NCI-H2196 treated with DMSO at 0.1 percent for 48 hours (cell line): Measurements from ENCODE around the gene WDR5B.
A peak's percentile ranks its signal among the peaks of the same experiment; 100 is the strongest.

Experiments
- DNase-seq: peaks from one replicate; lab custom pipeline; 2025; ENCODE audit not compliant: unreplicated experiment; lab: John Stamatoyannopoulos, UW

WDR5B gene

DNA sequence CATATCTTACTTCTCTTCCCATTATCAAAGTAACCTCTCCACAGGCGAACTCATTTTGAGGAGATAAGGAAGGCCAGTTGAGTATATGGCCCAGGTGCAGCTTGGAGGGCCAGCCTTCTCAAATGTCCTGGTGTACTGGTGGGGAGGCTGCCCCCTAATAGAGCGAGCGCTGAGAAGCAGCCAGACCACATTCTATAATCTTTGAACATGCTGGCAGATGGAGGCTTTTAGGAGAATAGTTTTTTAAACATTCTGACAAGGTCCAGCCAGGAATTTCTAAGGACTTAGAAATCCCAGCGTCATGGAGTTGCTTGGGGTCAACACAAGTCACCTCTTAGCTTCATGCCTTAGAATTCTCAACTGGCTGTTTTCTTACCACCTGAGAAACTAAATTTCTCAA, 5.8 kb downstream of the WDR5B start:
- no peak for DNase-seq

DNA sequence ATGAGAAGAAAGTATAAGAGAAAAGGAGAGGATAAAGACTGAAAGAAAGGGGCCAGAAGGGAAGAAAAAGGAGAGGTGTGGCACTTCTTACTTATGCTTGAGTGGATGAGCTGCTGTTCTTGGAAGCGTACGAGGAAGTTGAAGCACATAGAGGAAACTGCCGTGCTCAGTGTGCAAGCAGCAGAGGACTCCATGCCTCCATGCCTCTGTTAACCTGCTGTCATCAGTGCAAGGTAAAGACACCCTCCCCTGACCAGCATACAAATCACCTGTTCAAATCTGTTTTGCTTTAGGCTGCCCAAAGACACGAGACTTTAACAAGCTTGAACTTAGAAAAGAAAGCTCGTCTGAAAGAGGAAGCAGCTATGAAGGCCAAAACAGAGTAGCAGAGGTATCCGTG, 6.4 kb downstream of the WDR5B start:
- DNase-seq: no peak

DNA sequence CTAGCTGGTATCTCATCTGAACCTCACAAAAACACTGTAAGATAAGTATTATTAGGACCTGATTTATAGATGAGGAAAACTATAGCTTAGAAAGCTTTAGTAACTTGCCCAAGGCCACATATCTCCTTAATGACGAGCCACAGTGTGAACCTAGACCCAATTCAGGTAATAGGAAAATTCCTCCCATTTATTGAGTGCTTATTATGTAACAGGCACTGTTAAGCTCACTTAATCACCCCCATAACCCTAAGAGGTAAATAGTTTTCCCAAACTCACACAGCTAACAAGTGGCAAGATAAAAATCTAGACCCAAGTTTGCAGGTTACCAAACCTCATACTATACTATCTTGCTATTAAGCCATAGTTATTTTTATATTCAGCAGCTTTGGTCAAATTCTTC, 7.9 kb downstream of the WDR5B start:
- no peak for DNase-seq

DNA sequence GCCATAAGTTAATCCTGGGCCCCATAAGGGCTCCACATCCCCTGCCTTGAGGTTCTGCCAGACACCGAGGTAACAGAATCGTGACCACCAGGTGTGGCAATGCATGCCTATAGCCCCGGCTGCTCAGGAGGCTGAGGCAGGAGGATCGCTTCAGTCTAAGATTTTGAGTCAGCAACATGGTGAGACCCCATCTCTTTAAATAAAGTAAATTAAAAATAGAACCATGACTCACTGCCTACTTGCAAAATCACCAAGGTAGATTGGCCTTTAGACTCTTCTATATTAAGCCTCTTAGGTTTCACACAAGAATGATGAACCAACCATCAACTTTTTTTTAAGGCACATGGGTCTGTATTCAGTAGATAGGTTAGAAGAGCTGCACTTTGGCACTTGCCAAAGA, 9.7 kb downstream of the WDR5B start:
- no peak for DNase-seq

DNA sequence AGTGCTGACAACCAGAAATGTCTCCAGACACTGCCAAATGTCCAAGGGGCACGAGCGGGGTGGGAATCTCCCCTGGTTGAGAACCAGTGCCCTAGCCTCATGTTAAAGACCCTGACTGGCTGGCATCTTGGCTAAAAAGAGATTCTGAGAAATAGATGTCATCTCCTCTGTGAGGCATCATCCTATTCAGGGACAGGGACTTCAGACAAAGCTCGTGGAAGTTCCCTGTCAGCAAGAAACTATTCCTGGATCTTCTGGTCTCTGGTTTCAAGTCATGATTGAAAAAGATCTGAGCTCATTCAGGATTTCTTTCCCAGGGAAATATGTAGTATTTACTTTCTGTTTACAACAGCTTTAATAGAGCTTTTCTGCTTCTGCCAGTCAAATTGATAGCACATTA, 10.8 kb downstream of the WDR5B start:
- no peak for DNase-seq

DNA sequence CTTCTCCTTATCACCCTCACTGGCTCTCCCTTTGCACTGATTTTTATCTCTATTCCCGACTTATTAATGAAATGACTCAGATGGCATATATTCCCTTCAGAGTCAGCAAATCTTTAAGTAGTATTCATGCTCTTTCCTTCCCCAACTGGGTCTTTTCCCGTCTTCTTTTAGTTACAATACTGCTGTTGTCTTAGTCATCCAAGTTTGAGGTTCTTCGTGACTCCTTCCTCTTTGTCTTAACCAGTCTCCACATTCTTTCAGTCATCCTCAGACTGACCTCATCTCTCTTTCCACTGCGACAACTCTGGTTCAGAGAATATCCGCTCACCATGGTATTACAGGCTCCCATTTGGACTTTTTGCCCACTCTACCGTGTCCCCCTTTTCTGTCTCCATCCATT, 12.4 kb downstream of the WDR5B start:
- no peak for DNase-seq

DNA sequence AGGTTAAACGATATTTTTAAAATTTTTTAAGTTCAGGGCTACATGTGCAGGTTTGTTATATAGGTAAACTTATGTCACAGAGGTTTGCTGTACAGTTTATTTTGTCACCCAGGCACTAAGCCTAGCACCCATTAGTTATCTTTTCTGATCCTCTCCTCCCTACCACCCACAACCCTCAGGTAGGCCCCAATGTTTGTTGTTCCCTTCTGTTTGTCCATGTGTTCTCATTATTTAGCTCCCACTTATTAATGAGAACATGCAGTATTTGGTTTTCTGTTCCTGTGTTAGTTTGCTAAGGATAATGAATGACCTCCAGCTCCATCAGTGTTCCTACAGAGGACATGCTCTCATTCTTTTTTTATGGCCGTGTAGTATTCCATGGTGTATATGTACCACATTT, 16.9 kb downstream of the WDR5B start:
- no peak for DNase-seq

DNA sequence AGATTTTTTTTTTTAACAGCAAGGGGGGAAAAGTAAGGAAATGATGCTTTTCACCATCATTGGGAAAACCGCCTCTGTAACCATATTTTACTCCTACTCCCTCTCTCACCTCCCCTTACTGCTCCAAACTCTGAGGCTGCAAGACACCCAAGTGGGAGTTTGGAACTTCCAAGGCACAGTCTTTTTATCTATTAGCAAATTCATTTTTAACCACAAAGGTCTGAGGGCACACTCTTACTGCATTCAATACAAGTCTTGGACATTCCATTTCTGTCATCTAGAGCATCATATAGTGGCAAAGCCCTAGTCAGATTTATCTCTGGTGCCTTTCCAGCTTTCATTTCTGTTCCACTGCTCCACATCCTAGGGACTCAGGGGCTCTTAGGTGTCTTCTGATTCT, 18.7 kb downstream of the WDR5B start:
- DNase-seq: no peak

DNA sequence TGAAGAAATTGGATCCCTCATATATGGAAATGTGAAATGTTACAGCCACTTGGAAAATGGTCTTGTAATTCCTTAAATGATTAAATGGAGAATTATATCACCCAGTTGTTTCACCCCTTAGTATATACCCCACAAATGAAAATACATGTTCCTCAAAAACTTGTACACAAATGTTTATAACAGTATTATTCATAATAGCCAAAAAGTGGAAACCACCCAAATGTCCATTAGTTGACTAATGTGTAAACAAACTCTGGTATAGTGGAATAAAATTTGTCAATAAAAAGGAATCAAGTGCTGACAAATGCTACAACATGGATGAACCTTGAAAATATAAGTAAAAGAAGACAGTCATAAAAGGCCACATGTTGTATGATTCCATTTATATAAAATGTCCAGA, 19.4 kb downstream of the WDR5B start:
- DNase-seq: no peak

DNA sequence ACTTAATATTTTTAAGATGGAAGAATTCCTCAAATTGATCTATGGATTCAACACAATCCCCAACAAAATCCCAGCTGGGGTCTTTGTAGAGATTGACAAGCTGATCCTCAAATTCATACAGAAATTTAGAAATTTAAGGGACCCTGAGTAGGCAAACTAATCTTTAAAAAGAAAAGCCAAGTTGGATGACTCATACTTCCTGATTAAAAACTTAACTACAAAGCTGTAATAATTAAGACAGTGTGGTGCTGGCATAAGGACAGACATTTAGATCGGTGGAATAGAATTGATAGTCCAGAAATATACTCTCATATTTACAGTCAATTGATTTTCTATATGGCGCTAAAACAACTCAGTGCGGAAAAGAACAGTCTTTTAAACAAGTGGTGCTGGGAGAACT, 20.3 kb downstream of the WDR5B start:
- no peak for DNase-seq

DNA sequence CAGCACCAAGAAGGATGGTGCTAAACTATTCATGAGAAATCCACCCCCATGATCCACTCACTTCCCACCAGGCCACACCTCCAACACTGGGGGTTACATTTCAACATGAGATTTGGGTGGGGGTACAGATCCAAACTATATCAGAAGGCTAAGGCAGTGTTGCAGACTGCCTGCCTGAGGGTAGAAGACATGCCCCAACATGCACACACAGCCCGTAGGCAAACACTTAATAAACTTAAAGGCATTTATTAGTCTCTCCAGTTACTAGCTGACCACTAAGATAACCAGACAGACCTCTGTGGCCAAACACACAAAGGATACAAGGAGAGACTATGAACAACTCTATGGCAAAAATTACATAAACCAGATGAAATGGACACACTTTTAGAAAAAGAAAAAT, 21.7 kb downstream of the WDR5B start:
- no peak for DNase-seq

DNA sequence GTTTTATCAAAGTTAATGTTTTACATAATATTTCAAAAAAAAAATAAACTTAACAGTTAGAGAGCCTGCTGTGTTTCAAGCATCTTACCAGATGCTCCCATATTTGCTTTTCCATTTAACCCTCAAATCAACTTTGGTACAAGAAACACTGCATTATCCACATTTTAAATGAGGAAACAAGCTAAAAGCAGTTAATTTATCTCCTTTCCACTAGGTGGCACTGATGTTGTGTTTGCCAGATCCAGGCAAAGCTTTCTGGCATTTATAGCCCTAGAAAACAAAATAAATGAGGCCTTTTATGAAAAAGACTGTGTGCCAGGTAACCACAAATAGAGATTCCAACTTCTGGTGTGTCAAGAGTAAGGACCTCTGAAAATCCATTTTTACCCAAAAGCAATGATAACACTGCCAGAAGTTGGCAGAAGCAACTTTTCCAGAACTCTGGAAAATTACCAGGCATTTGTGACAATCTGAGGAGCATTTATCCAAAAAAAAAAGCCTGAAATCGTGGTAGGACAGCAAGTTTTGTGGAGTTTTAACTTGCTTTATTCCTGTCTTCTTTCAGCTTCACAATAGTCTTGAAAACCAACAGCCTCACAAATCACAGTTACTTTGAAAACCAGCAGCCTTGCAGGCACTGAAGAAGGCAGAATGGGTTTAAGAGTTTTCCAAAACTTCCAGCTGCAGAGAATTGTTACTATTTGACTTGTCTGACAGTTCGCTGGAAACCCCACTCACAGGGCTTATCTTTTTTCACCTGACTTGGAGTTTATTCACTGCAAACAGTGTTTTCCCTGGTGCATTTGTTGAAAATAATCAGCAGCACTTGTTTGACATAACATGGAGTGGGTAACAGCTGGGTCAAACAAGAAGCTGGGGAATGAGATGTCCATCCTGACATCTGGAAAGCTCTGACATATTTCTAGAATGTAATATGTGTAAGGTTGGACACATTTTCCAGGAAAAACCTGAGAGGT, 22.7 kb downstream of the WDR5B start:
- DNase-seq: peak; percentile 70

DNA sequence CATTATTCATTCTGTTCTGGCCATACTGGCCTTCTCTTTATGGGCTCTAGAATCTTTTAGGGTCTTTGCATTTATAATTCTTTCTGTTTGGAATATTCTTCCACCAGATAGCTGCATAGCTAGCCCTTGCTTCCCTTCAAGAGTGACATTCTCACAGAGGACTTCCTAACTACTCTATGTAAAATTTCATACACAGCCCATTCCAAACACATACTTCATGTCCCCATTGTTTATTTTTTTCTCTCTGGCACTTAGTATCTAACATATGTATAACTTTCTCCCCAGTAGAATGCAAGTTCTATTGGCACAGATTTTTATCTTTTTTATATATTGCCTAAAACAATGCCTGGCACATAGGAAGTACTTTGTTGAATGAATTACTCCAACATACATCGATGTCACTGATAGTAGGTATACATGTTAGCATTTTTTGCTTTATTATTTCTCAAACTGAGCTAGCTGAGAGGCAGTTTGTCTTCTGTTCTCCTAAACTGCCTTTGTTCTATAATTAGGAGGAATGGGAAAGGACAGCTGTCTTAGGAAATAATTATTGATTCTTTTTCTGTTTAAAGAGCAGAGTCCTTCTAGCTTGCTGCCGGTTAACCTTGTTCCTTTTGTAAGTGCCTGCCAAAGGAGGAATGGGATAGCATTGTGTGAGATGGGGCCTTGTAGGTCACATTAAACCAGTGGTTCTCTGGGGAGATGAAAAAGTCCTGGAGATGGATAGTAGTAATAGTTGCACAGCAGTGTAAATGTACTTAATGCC, 24.0 kb downstream of the WDR5B start:
- DNase-seq: no peak

DNA sequence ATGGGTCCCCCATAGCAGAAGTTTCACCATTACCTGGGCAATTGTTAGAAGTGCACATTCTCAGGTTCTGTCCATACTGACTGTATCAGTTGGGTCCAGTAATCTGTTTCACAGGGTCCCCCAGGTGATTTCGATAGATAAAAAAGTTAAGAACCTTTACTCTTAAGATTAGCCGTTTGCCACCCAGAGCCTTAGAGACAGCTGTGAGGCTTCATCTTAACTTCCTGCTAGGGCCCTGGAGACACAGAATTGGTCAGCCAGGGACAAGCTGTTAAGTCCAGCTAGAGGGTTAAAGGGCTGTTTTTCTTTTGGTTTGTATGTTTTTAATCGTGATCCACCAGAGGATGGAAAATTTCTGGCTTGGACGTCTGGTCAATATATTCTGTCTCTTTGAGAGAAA, 25.2 kb downstream of the WDR5B start:
- DNase-seq: no peak

DNA sequence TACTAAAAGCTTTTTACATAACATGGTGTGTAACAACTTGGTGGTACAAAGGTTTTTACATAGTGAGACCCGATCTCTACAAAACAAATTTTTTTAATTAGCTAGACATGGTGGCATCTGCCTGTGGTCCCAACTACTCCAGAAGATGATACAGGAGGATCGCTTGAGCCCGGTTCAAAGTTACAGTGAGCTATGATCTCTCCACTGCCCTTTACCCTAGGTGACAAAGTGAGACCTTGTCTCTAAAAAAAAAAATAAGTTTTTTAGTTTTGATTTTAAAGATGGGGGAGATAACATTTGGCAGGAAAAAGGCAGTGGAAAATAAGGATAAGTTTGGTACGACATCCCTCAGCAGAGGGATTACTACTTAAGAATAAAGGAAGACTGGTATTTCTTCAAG, 26.0 kb downstream of the WDR5B start:
- no peak for DNase-seq

DNA sequence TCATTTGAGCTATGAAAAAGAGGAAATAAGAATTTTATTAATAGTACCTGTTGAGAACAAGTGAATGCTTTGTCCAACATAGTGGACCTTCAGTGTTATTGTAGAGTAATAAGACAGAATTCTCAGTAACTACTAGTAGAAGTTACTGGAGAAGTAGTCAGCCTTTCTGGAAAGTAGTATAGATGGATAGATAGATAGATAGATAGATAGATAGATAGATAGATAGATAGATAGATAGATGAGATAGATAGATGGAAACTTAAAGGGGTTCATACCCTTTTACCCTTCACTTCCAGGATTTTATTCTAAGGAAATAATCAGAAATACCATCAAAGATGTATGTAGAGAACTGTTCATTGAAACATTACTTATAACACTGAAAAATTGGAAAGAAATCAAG, 26.7 kb downstream of the WDR5B start:
- no peak for DNase-seq

DNA sequence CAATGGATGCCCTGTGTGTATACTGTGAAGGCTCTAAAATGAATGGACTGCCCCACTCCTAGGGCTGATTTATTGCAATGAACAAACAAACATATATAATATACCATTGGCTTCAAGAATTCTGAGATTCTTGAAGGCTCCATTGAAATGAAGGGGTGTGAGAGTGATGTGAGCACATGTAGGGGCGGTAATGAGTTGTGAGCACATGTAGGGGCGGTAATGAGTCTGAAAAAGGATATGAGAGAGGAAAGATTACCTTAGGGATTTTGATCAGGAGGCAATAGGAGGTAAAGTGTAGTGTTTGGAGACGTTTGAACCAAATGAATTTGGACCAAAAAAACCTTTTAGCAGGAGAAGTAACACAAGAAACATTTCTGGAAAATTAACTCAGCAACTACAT, 28.2 kb downstream of the WDR5B start:
- no peak for DNase-seq

DNA sequence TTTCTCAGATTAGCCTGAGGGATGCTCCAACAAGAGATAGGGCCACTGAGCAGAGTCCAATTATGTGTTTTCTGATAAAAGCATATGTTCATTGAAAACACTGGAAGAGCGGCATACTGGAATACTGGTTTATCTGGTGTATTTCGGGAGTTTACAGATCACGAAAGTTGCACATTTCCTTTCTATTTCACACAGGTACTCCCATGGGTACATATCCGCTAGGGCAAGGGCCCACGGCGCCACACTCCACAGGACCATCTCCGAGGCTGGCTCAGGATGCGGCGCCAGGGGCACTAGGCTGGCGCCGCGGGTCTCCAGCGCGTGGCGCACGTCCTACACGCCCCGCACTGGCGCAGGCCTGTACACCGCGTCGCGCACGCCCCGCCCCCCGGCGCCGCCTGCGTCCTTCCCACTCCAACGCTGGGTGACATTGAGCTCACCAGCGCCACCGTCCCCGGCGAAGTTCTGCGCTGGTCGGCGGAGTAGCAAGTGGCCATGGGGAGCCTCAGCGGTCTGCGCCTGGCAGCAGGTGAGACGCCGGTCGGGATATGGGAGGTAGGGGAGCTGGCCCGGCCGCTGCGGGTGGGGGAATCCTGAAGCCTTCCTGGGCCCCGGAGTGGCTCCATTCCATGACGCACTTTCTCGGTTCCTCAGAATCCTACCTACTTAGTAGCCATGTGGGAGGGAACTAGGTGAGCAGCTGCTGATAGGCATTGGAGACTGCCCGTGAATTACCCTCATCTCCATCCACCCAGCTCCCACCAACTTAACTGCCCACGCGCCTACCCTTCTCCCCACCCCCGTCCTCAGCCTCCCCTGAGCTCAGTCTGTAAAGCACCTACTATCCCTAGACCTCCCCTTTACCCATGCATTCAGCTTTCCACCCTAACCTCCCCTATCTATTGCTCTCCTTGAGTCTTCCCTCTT, 31.8 kb downstream of the WDR5B start, which contains the start of gene FAM162A:
Gene FAM162A, plus strand, starts transcription at position 412 of the 927 bp plus-strand sequence. Its CDS starts 84 bp downstream, at position 496.
- peak; percentile 95 for DNase-seq

DNA sequence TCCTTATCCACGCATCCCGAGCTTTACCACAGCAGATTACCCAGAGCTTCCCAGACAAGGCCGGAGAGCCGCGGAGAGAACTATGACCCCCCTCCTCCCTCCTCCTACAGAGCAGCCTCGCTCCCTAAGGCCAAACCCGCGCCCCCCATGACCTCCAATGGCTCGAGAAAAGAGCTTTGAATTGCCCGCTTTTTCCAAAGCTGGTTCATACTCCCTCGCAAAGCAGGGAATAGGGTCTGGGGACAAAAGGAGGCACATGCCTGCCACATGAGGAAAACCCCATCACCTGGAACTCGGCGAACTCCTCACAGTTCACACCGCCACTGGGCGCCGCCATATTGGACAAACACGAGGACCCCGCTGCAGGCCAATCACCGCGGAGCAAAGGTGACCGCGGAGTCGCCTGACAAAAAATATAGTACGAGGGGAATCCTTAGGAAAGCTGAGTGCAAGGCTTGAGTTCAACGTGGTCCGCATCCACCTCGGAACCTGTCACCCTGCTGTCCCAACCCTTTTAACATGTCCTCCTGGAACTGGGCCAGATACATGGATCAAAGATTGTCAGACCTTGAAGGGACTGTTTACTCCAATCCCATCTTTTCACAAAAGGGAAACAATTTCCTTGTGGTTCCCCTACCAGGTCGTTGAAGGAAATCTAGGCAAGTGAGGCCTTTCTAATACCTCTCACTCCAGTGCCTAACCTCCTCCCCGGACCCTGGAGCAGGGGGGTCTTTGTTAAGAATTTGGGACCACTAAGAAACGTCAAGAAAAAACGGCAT, 32.8 kb downstream of the WDR5B start, which contains the start of gene MIX23:
Gene MIX23, minus strand, starts transcription at position 344 of the 779 bp plus-strand sequence. Its CDS starts 7 bp downstream, at position 337.
- peak; percentile 90 for DNase-seq

DNA sequence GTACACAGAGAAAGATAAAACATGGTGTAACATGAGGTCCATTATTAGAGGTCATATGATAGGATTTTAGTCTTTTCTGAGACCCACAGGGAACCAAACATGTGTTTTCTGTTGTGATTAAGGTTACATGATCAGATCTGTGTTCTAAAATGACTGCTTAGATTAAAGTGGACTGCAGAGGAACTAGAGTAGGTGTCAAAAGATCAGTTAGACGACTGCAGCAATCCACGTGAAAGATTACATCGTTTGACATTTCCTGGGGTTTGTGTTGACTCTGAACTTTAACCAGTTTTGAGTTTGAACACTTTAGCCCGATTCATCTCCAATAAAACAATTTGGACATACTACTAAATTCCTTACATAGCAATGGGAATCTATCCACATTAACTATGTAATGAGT, 37.9 kb downstream of the WDR5B start:
- no peak for DNase-seq
